ENCODE measurements around the gene ALDH8A1. TPM values are rescaled to one million over a fixed set of nuclear protein-coding genes. Genes with fewer than 3 reads are reported as not detected.

ALDH8A1 gene
- total and polyA plus RNA-seq, 2 of the 8 experiments (the other 6 are each of a cell fraction or from before 2014, with no cell fraction given): 0.08 to 0.28 TPM

DNA sequence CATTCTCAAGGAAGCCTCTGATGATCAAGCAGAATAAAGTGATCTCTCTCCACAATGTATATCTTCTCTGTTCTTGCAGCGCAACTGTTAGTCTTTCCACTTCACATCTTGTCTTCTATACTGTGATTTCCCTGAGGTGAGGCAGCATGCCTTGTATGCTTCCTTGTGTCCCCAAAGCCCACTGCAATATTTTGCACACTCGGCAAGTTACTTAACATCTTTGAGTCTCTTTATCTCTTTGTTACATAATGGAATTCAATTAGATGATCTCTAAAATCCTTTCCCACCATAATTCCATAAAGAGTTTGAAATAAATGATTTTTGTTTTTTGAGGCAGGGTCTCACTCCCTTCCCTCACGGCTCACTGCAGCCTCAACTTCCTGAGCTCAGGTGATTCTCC is 40.4 kb upstream of the ALDH8A1 start:
- H4K91ac ChIP-seq (replicated peaks; ENCODE audit: insufficient read length, low read length): no peak overlapping the region
- no peak overlapping the region for H3K4ac ChIP-seq (replicated peaks; ENCODE audit: insufficient read length, low read depth, low read length)
- WGBS, 2 experiments (ENCODE audit: extremely low coverage in 1 of 2, insufficient coverage in 1 of 2, insufficient read length in 1 of 2, insufficient replicate concordance in 2 of 2, low coverage in 1 of 2, low lambda C conversion rate in 2 of 2, missing lambda C conversion rate in 1 of 2): 88% methylated on average over 3 of the region's 3 CpGs; no CpG with 5 or more reads in 1 of the 2 experiments
- H4K20me1 ChIP-seq (replicated peaks in 1 of 2; ENCODE audit: control insufficient read depth in 1 of 2, insufficient read depth in 2 of 2, low read length in 2 of 2): no peaks in the 10 kb centered on the region
- H2BK12ac ChIP-seq (ENCODE audit: low read depth, low read length): no peak overlapping the region
- no peak overlapping the region for H4K8ac ChIP-seq (ENCODE audit: extremely low read depth, insufficient read depth, low read length)
- H3K4me1 ChIP-seq (replicated peaks in 1 of 4; ENCODE audit: control insufficient read depth in 3 of 4, insufficient read depth in 4 of 4, low read length in 3 of 4): no peaks in the 10 kb centered on the region; a peak in 1 of 7 replicates
- H2AK5ac ChIP-seq (ENCODE audit: low read depth, low read length): no peak overlapping the region
- no peak overlapping the region for H2BK5ac ChIP-seq (ENCODE audit: low read depth, low read length)
- no peak overlapping the region for H3K27ac ChIP-seq (ENCODE audit: low read depth, low read length)
- ChIA-PET POLR2A (ENCODE audit: partially characterized antibody) (no interaction called here), CTCF (ENCODE audit: partially characterized antibody) (no interaction called here)
- no peak overlapping the region for H2BK20ac ChIP-seq (ENCODE audit: low read length)
- no peak overlapping the region for H3K14ac ChIP-seq (ENCODE audit: insufficient read length)
- H3K23me2 ChIP-seq (ENCODE audit: low read depth, low read length): no peaks in the 10 kb centered on the region; the same call in 1 of the 2 replicates
- H3K4me2 ChIP-seq (ENCODE audit: insufficient read depth in 1 of 2, low read depth in 2 of 2, low read length in 2 of 2): no peak overlapping the region
- no peak overlapping the region for H3K4me3 ChIP-seq (ENCODE audit: extremely low read depth in 1 of 4, insufficient read depth in 2 of 4, low read depth in 3 of 4, low read length in 4 of 4)
- H3K36me3 ChIP-seq (ENCODE audit: control insufficient read depth in 2 of 4, insufficient read depth in 4 of 4, low read length in 3 of 4): peaks cover 0 to 22% (median 6%) of the 10 kb centered on the region in 4 experiments; a peak in 4 of 8 replicates
- FAIRE-seq (no peak), DNase-seq (ENCODE audit: low read depth in 1 of 2, low spot score in 2 of 2) (no peak)
- H2AFZ ChIP-seq (ENCODE audit: low read length): no peak overlapping the region
- H3K27me3 ChIP-seq (replicated peaks in 1 of 4; ENCODE audit: control insufficient read depth in 3 of 4, extremely low read depth in 1 of 4, insufficient read depth in 3 of 4, low read length in 3 of 4): no peaks in the 10 kb centered on the region
- no peak overlapping the region for H2BK120ac ChIP-seq (replicated peaks; ENCODE audit: low read depth, low read length)
- H3K9ac ChIP-seq (replicated peaks in 1 of 4; ENCODE audit: extremely low read depth in 1 of 4, low read depth in 3 of 4, low read length in 3 of 4): no peak overlapping the region
- no peak overlapping the region for H4K5ac ChIP-seq (ENCODE audit: insufficient read length, low read depth, low read length)
- H3K56ac ChIP-seq (replicated peaks; ENCODE audit: insufficient read length, low read depth, low read length): no peak overlapping the region
- no peaks in the 10 kb centered on the region for H3K79me2 ChIP-seq (ENCODE audit: control insufficient read depth in 1 of 2, insufficient read depth in 2 of 2, low read length in 2 of 2)
- no peak overlapping the region for H2BK15ac ChIP-seq (ENCODE audit: low read length)
- H3K23ac ChIP-seq (ENCODE audit: insufficient read length): no peak overlapping the region
- H3K9me3 ChIP-seq (ENCODE audit: insufficient read depth in 2 of 2, low read depth in 1 of 2, low read length in 1 of 2): no peaks in the 10 kb centered on the region
- no peaks in the 10 kb centered on the region for H3K79me1 ChIP-seq (ENCODE audit: low read depth, low read length)
- H3K18ac ChIP-seq (ENCODE audit: extremely low read depth, low read length): no peak overlapping the region
- TF ChIP-seq BCL11A (IDR thresholded peaks at IDR 0.05; ENCODE audit: low read depth in 2 of 2, low read length in 2 of 2) (no peak), CEBPB (IDR thresholded peaks at IDR 0.05; ENCODE audit: low read depth, low read length) (no peak), CBX5 (IDR thresholded peaks at IDR 0.05; ENCODE audit: low read depth, low read length) (no peak), TEAD4 (IDR thresholded peaks at IDR 0.05; ENCODE audit: low read depth, low read length) (no peak), TBP (IDR thresholded peaks at IDR 0.05; ENCODE audit: low read depth, low read length) (no peak), POLR2A (IDR thresholded peaks at IDR 0.05; ENCODE audit: control extremely low read depth in 1 of 2, low read depth in 2 of 2, low read length in 2 of 2) (no peak), NANOG (IDR thresholded peaks at IDR 0.05; ENCODE audit: insufficient read depth, low read depth, low read length, poor library complexity, severe bottlenecking) (no peak), KDM4A (IDR thresholded peaks at IDR 0.05; ENCODE audit: low read depth, low read length, severe bottlenecking) (no peak), RNF2 (IDR thresholded peaks at IDR 0.05; ENCODE audit: borderline replicate concordance, low read depth, low read length, missing control alignments, poor library complexity, severe bottlenecking) (no peak), EGR1 (IDR thresholded peaks at IDR 0.05; ENCODE audit: borderline replicate concordance, low read depth, low read length) (no peak), MAFK (IDR thresholded peaks at IDR 0.05; ENCODE audit: low read depth, low read length) (no peak), JUND (IDR thresholded peaks at IDR 0.05; ENCODE audit: low read length) (no peak), SRF (IDR thresholded peaks at IDR 0.05; ENCODE audit: low read depth, low read length) (no peak), RBBP5 (IDR thresholded peaks at IDR 0.05; ENCODE audit: borderline replicate concordance, low read depth, low read length) (no peak), POU5F1 (IDR thresholded peaks at IDR 0.05; ENCODE audit: low read depth, low read length) (no peak), ZNF274 (IDR thresholded peaks at IDR 0.05; ENCODE audit: borderline replicate concordance, extremely low read depth, low read length) (no peak)
